Parathyroid adenoma (tissue), 2 donors: Measurements from ENCODE around the gene CSNK1A1L.
A peak's percentile ranks its signal among the peaks of the same experiment; 100 is the strongest.

Experiments
- H2AFZ ChIP-seq: fragments of 300-600 bp; sonication (generic); one replicate; pipeline ENCODE4 v1.7.0; 2017; ENCODE audit warnings: antibody characterized with exemption, mild to moderate bottlenecking
- H3K27ac ChIP-seq: fragments of 300-600 bp; sonication (generic); one replicate; pipeline ENCODE4 v1.7.0; 2017
- H3K27me3 ChIP-seq: fragments of 300-600 bp; sonication (generic); one replicate; pipeline ENCODE4 v1.7.0; 2017; ENCODE audit warnings: low read length; ENCODE audit not compliant: control insufficient read depth, insufficient read depth
- H3K36me3 ChIP-seq: fragments of 300-600 bp; sonication (generic); one replicate; pipeline ENCODE4 v1.7.0; 2017; ENCODE audit warnings: low read length; ENCODE audit not compliant: control insufficient read depth, insufficient read depth
- H3K4me1 ChIP-seq: fragments of 300-600 bp; sonication (generic); one replicate; pipeline ENCODE4 v1.7.0; 2017; ENCODE audit warnings: control low read depth
- H3K4me2 ChIP-seq: fragments of 300-600 bp; sonication (generic); one replicate; pipeline ENCODE4 v1.7.0; 2017; ENCODE audit warnings: low read length
- H3K4me3 ChIP-seq: fragments of 300-600 bp; sonication (generic); one replicate; pipeline ENCODE4 v1.7.0; 2017; ENCODE audit warnings: low read depth, low read length
- H3K79me2 ChIP-seq: fragments of 300-600 bp; sonication (generic); one replicate; pipeline ENCODE4 v1.7.0; 2017; ENCODE audit warnings: control low read depth
- H3K9ac ChIP-seq: fragments of 300-600 bp; sonication (generic); one replicate; pipeline ENCODE4 v1.7.0; 2017; ENCODE audit warnings: mild to moderate bottlenecking
- H3K9me3 ChIP-seq: fragments of 300-600 bp; sonication (generic); one replicate; pipeline ENCODE4 v1.7.0; 2017; ENCODE audit warnings: low read length; ENCODE audit not compliant: control insufficient read depth
- CTCF ChIP-seq: fragments of 300-600 bp; sonication (generic); IDR thresholded peaks from one replicate; pipeline ENCODE4 v1.7.0; 2017; ENCODE audit warnings: antibody characterized with exemption, mild to moderate bottlenecking
- donor health status: primary hyperparathyroidism.

CSNK1A1L gene

GRCh38 chr13:37070956-37071355 is 34.5 kb downstream of the CSNK1A1L start:
- no peak for TF ChIP-seq CTCF
- Histone ChIP-seq H3K9me3 (no peaks in the 10 kb centered on the region), H2AFZ (no peak overlapping the region), H3K9ac (no peak overlapping the region), H3K4me3 (no peak overlapping the region), H3K27ac (no peak overlapping the region), H3K79me2 (no peaks in the 10 kb centered on the region), H3K4me2 (no peak overlapping the region), H3K4me1 (no peaks in the 10 kb centered on the region), H3K27me3 (no peaks in the 10 kb centered on the region), H3K36me3 (no peaks in the 10 kb centered on the region)

- Histone ChIP-seq H3K4me2 (no peak overlapping the region), H3K36me3 (no peaks in the 10 kb centered on the region), H3K9ac (no peak overlapping the region), H3K27ac (no peak overlapping the region), H3K27me3 (no peaks in the 10 kb centered on the region), H2AFZ (no peak overlapping the region), H3K79me2 (no peaks in the 10 kb centered on the region), H3K4me1 (no peaks in the 10 kb centered on the region), H3K4me3 (no peak overlapping the region), H3K9me3 (no peaks in the 10 kb centered on the region)
- TF ChIP-seq CTCF = no peak
These were observed 35.2 kb downstream of the CSNK1A1L start for GRCh38 chr13:37070145-37070695.

- H3K9ac ChIP-seq = no peak overlapping the region
- no peaks in the 10 kb centered on the region for H3K36me3 ChIP-seq
- H3K4me1 ChIP-seq = no peaks in the 10 kb centered on the region
- TF ChIP-seq CTCF = no peak
- no peak overlapping the region for H2AFZ ChIP-seq
- no peaks in the 10 kb centered on the region for H3K9me3 ChIP-seq
- no peak overlapping the region for H3K4me3 ChIP-seq
- H3K27ac ChIP-seq = no peak overlapping the region
- no peak overlapping the region for H3K4me2 ChIP-seq
- no peaks in the 10 kb centered on the region for H3K27me3 ChIP-seq
- H3K79me2 ChIP-seq = no peaks in the 10 kb centered on the region
These were observed 35.8 kb downstream of the CSNK1A1L start for GRCh38 chr13:37069597-37070103.

- H3K9me3 ChIP-seq = no peaks in the 10 kb centered on the region
- H3K36me3 ChIP-seq = no peaks in the 10 kb centered on the region
- no peak overlapping the region for H3K4me3 ChIP-seq
- no peak overlapping the region for H3K27ac ChIP-seq
- H3K4me2 ChIP-seq = no peak overlapping the region
- peak; percentile 6 for TF ChIP-seq CTCF
- H3K27me3 ChIP-seq = no peaks in the 10 kb centered on the region
- H3K79me2 ChIP-seq = no peaks in the 10 kb centered on the region
- no peaks in the 10 kb centered on the region for H3K4me1 ChIP-seq
- H2AFZ ChIP-seq = no peak overlapping the region
- no peak overlapping the region for H3K9ac ChIP-seq
These were observed 36.5 kb downstream of the CSNK1A1L start for GRCh38 chr13:37068962-37069361.

GRCh38 chr13:37067874-37068273 is 37.6 kb downstream of the CSNK1A1L start:
- no peak overlapping the region for H3K27ac ChIP-seq
- no peak overlapping the region for H2AFZ ChIP-seq
- H3K4me2 ChIP-seq = no peak overlapping the region
- H3K79me2 ChIP-seq = no peaks in the 10 kb centered on the region
- H3K9ac ChIP-seq = no peak overlapping the region
- no peak overlapping the region for H3K4me3 ChIP-seq
- no peak for TF ChIP-seq CTCF
- H3K9me3 ChIP-seq = no peaks in the 10 kb centered on the region
- no peaks in the 10 kb centered on the region for H3K4me1 ChIP-seq
- H3K36me3 ChIP-seq = no peaks in the 10 kb centered on the region
- no peaks in the 10 kb centered on the region for H3K27me3 ChIP-seq
